SHP77 (cell line): ENCODE measurements around the gene KASH5.

Source experiments
- DNase-seq, 2 experiments: peaks; one replicate each; lab custom pipeline; 2025; lab: John Stamatoyannopoulos, UW

The KASH5 gene

GRCh38 chr19:49387936-49388372 is at the start of gene KASH5:
Gene KASH5 (plus strand): TSS chr19:49388249. CDS start chr19:49390884, 2,635 bp downstream.
- DNase-seq, result no peak

- no peak for DNase-seq
Measured at GRCh38 chr19:49338691-49339300, 49.3 kb upstream of the KASH5 start.

GRCh38 chr19:49339301-49340068 is 48.6 kb upstream of the KASH5 start:
- no peak for DNase-seq

GRCh38 chr19:49340069-49340864 is 47.8 kb upstream of the KASH5 start:
- DNase-seq, result peak in 1 of 2 experiments; percentile 46

GRCh38 chr19:49340865-49341718 is 47.0 kb upstream of the KASH5 start:
- no peak for DNase-seq

GRCh38 chr19:49342291-49342721 is 45.7 kb upstream of the KASH5 start:
- no peak for DNase-seq

- DNase-seq, result no peak
Measured at GRCh38 chr19:49343123-49343522, 44.9 kb upstream of the KASH5 start.

GRCh38 chr19:49344505-49345423 is 43.3 kb upstream of the KASH5 start:
- no peak for DNase-seq

GRCh38 chr19:49347191-49347590 is 40.9 kb upstream of the KASH5 start:
- DNase-seq, result no peak

- no peak for DNase-seq
Measured at GRCh38 chr19:49347835-49348234, 40.2 kb upstream of the KASH5 start.

GRCh38 chr19:49348305-49349189 is 39.5 kb upstream of the KASH5 start:
- no peak for DNase-seq

GRCh38 chr19:49349567-49349966 is 38.5 kb upstream of the KASH5 start:
- no peak for DNase-seq

- DNase-seq, result no peak
Measured at GRCh38 chr19:49355909-49356353, 32.1 kb upstream of the KASH5 start.

GRCh38 chr19:49356382-49356781 is 31.7 kb upstream of the KASH5 start:
- no peak for DNase-seq

- no peak for DNase-seq
Measured at GRCh38 chr19:49357186-49357585, 30.9 kb upstream of the KASH5 start.

- DNase-seq, result no peak
Measured at GRCh38 chr19:49359851-49360820, 27.9 kb upstream of the KASH5 start.

GRCh38 chr19:49361438-49362047 is 26.5 kb upstream of the KASH5 start:
- DNase-seq, result no peak
